HEK293 (cell line): ENCODE measurements around the gene AADAT.

Experiments used
- CTCF ChIA-PET: fragments of 350-600 bp; formaldehyde crosslinking; extraction: SDS; loops from one replicate; lab custom pipeline; 2021; ENCODE audit warnings: antibody characterized with exemption; lab: Yijun Ruan, JAX
- POLR2A ChIA-PET: fragments of 300-600 bp; formaldehyde crosslinking; extraction: SDS; loops from one replicate; lab custom pipeline; 2020; ENCODE audit warnings: antibody characterized with exemption, inconsistent platforms; lab: Yijun Ruan, JAX
- H3K27ac ChIP-seq: fragments of 200-500 bp; sonication (Bioruptor generic); 2 replicates; pipeline ENCODE4 v1.5.1; 2014; ENCODE audit warnings: low read depth, low read length, control low read depth, inconsistent platforms; ENCODE audit errors: extremely low read depth
- H3K36me3 ChIP-seq, 2 experiments: fragments of 200-500 bp in 1 of 2; sonication (Bioruptor generic) in 1 of 2; 1 replicate in 1 of 2; 2 replicates in 1 of 2; pipeline ENCODE4 v1.5.1; 2014 to 2017; ENCODE audit warnings: inconsistent platforms in 2 of 2, low read length in 2 of 2; ENCODE audit not compliant: control insufficient read depth in 2 of 2, insufficient read depth in 1 of 2
- H3K4me1 ChIP-seq: fragments of 200-500 bp; sonication (Bioruptor generic); 2 replicates; pipeline ENCODE4 v1.5.1; 2014; ENCODE audit warnings: mild to moderate bottlenecking, low read length, inconsistent platforms; ENCODE audit not compliant: control insufficient read depth, insufficient read depth
- H3K4me3 ChIP-seq: 2 replicates; pipeline ENCODE4 v1.5.1; 2011; ENCODE audit warnings: low read depth, mild to moderate bottlenecking, control low read depth, low read length, moderate library complexity
- H3K9me3 ChIP-seq: fragments of 200-500 bp; sonication (Bioruptor generic); 2 replicates; pipeline ENCODE4 v1.5.1; 2014; ENCODE audit warnings: low read depth, low read length, inconsistent platforms; ENCODE audit not compliant: control insufficient read depth, insufficient read depth
- AEBP2 ChIP-seq: fragments of 450-650 bp; formaldehyde crosslinking; IDR thresholded peaks from 2 replicates; pipeline ENCODE4 v1.5.1; 2016; ENCODE audit warnings: missing biosample characterization, missing genetic modification characterization, borderline replicate concordance
- EGR2 ChIP-seq: fragments of 450-650 bp; formaldehyde crosslinking; IDR thresholded peaks from 2 replicates; pipeline ENCODE4 v1.5.1; 2016; ENCODE audit warnings: low read depth, missing biosample characterization, missing genetic modification characterization
- KLF10 ChIP-seq: fragments of 450-650 bp; IDR thresholded peaks from 2 replicates; pipeline ENCODE4 v1.5.1; 2018; ENCODE audit warnings: missing biosample characterization, mild to moderate bottlenecking, missing genetic modification characterization
- OSR2 ChIP-seq: fragments of 450-650 bp; formaldehyde crosslinking; IDR thresholded peaks from 2 replicates; pipeline ENCODE4 v1.5.1; 2016; ENCODE audit warnings: missing biosample characterization, missing genetic modification characterization
- SP2 ChIP-seq: fragments of 450-650 bp; formaldehyde crosslinking; IDR thresholded peaks from 2 replicates; pipeline ENCODE4 v1.5.1; 2016; ENCODE audit warnings: missing biosample characterization, missing genetic modification characterization
- WT1 ChIP-seq: fragments of 450-650 bp; formaldehyde crosslinking; IDR thresholded peaks from 2 replicates; pipeline ENCODE4 v1.5.1; 2016; ENCODE audit warnings: missing biosample characterization, missing genetic modification characterization
- ZBTB21 ChIP-seq: fragments of 450-650 bp; formaldehyde crosslinking; IDR thresholded peaks from 2 replicates; pipeline ENCODE4 v1.5.1; 2017; ENCODE audit warnings: missing biosample characterization, missing genetic modification characterization
- ZBTB8A ChIP-seq: fragments of 450-650 bp; formaldehyde crosslinking; IDR thresholded peaks from 2 replicates; pipeline ENCODE4 v1.5.1; 2016; ENCODE audit warnings: missing biosample characterization, missing genetic modification characterization
- ZFHX2 ChIP-seq: fragments of 450-650 bp; formaldehyde crosslinking; conservative IDR thresholded peaks from 2 replicates; pipeline ENCODE4 v1.5.1; 2016; ENCODE audit warnings: missing biosample characterization, missing genetic modification characterization
- ZFP3 ChIP-seq: fragments of 450-650 bp; formaldehyde crosslinking; IDR thresholded peaks from 2 replicates; pipeline ENCODE4 v1.5.1; 2016; ENCODE audit warnings: low read depth, missing biosample characterization, missing genetic modification characterization
- ZFP69B ChIP-seq: fragments of 450-650 bp; formaldehyde crosslinking; IDR thresholded peaks from 2 replicates; pipeline ENCODE4 v1.5.1; 2016; ENCODE audit warnings: missing biosample characterization, missing genetic modification characterization
- ZNF26 ChIP-seq: fragments of 450-650 bp; formaldehyde crosslinking; IDR thresholded peaks from 2 replicates; pipeline ENCODE4 v1.5.1; 2016; ENCODE audit warnings: missing biosample characterization, missing genetic modification characterization
- ZNF274 ChIP-seq, 2 experiments: fragments of 200-500 bp in 1 of 2; fragments of 450-650 bp in 1 of 2; sonication (Bioruptor generic) in 1 of 2; formaldehyde crosslinking in 1 of 2; IDR thresholded peaks; 2 replicates each; pipeline versions ENCODE4 v1.5.1 to v1.6.1; 2014 to 2016; ENCODE audit warnings: borderline replicate concordance in 1 of 2, inconsistent platforms in 1 of 2, low read length in 1 of 2, missing biosample characterization in 1 of 2, missing genetic modification characterization in 1 of 2
- ZNF37A ChIP-seq: fragments of 450-650 bp; IDR thresholded peaks from 2 replicates; pipeline ENCODE4 v1.5.1; 2018; ENCODE audit warnings: missing biosample characterization, missing genetic modification characterization
- ZNF426 ChIP-seq: fragments of 450-650 bp; formaldehyde crosslinking; IDR thresholded peaks from 2 replicates; pipeline ENCODE4 v1.5.1; 2017; ENCODE audit warnings: missing biosample characterization, missing genetic modification characterization, mild to moderate bottlenecking, inconsistent platforms, moderate library complexity
- ZNF48 ChIP-seq: fragments of 450-650 bp; formaldehyde crosslinking; IDR thresholded peaks from 2 replicates; pipeline ENCODE4 v1.5.1; 2016; ENCODE audit warnings: missing biosample characterization, missing genetic modification characterization
- ZNF626 ChIP-seq: fragments of 450-650 bp; sonication (Bioruptor Pico); formaldehyde crosslinking; IDR thresholded peaks from 2 replicates; pipeline ENCODE4 v1.5.1; 2018; ENCODE audit warnings: missing biosample characterization, missing genetic modification characterization, inconsistent platforms
- ZNF747 ChIP-seq: fragments of 450-650 bp; formaldehyde crosslinking; IDR thresholded peaks from 2 replicates; pipeline ENCODE4 v1.5.1; 2016; ENCODE audit warnings: missing biosample characterization, missing genetic modification characterization
- ZSCAN16 ChIP-seq: fragments of 450-650 bp; formaldehyde crosslinking; IDR thresholded peaks from 2 replicates; pipeline ENCODE4 v1.5.1; 2016; ENCODE audit warnings: missing biosample characterization, missing genetic modification characterization
- ZSCAN23 ChIP-seq: fragments of 450-650 bp; formaldehyde crosslinking; IDR thresholded peaks from 2 replicates; pipeline ENCODE4 v1.5.1; 2016; ENCODE audit warnings: missing biosample characterization, missing genetic modification characterization

The AADAT gene

GRCh38 chr4:170017252-170017651, 72.5 kb downstream of the AADAT start:
- CTCF ChIA-PET, result interaction anchor here (0.9 kb wide), 1 partner anchor 31 kb away, joined by 5 read pairs; no protein-coding TSS in a partner anchor
- Histone ChIP-seq H3K27ac (no peak overlapping the region), H3K36me3 (no peaks in the 10 kb centered on the region), H3K4me1 (no peaks in the 10 kb centered on the region), H3K4me3 (no peak overlapping the region), H3K9me3 (no peaks in the 10 kb centered on the region)
- TF ChIP-seq OSR2 (tag by site-specific recombination) (no peak), EGR2 (tag by site-specific recombination) (peak; percentile 72), ZSCAN16 (peak; percentile 89), ZFHX2 (tag by site-specific recombination) (peak; percentile 67)
- POLR2A ChIA-PET, result no interaction called here

GRCh38 chr4:170015285-170015684, 74.5 kb downstream of the AADAT start:
- TF ChIP-seq ZBTB21 (no peak), ZBTB8A (tag by site-specific recombination) (no peak), ZNF37A (tag by site-specific recombination) (no peak), AEBP2 (tag by site-specific recombination) (no peak), ZNF747 (tag by site-specific recombination) (no peak), ZNF426 (tag by site-specific recombination) (no peak), ZSCAN16 (no peak), ZNF626 (tag by site-specific recombination) (no peak), KLF10 (tag by site-specific recombination) (no peak), ZSCAN23 (tag by site-specific recombination) (no peak), ZFP3 (no peak), ZNF274 (IDR thresholded peaks at IDR 0.05; ENCODE audit: low read length) (no peak), ZNF274 (tag by site-specific recombination; IDR thresholded peaks at IDR 0.05; ENCODE audit: borderline replicate concordance) (no peak), ZNF48 (tag by site-specific recombination) (no peak), SP2 (tag by site-specific recombination) (no peak)
- CTCF ChIA-PET, result interaction anchor here (0.8 kb wide), 1 partner anchor 10 kb away, joined by 3 read pairs; no protein-coding TSS in a partner anchor
- Histone ChIP-seq H3K4me1 (no peaks in the 10 kb centered on the region), H3K4me3 (no peak overlapping the region), H3K36me3 (no peaks in the 10 kb centered on the region), H3K9me3 (no peaks in the 10 kb centered on the region), H3K27ac (no peak overlapping the region)
- POLR2A ChIA-PET, result no interaction called here

- H3K36me3 ChIP-seq, result no peaks in the 10 kb centered on the region
- ChIA-PET POLR2A (interaction anchor here (1.0 kb wide), 1 partner anchor 11 kb away, joined by 4 read pairs; the partner anchor contains the start of gene MFAP3L), CTCF (no interaction called here)
Measured at GRCh38 chr4:170014359-170015011, 75.3 kb downstream of the AADAT start.

More at GRCh38 chr4:170014359-170015011, 75.3 kb downstream of the AADAT start:
- no peak for TF ChIP-seq ZNF26 (tag by site-specific recombination)
- no peak for TF ChIP-seq ZFP69B
- TF ChIP-seq WT1 (tag by site-specific recombination), result peak; percentile 78
- TF ChIP-seq, all 188 proteins: peak for 1
- Histone ChIP-seq H3K9me3 (no peaks in the 10 kb centered on the region), H3K4me1 (no peaks in the 10 kb centered on the region), H3K4me3 (no peak overlapping the region), H3K27ac (no peak overlapping the region)
